Spleen (tissue), 11 donors: ENCODE measurements around the gene SORCS1. TPM values are rescaled to one million over a fixed set of nuclear protein-coding genes. Genes with fewer than 3 reads are reported as not detected.

Experiments
- DNase-seq: peaks from one replicate; pipeline ENCODE4 v3.0.0-alpha.2; 2020
- H3K27ac ChIP-seq, 8 donors: fragments of 200-600 bp; sonication (generic) in 7 of 8; 1 replicate in 4 of 8; 2 replicates in 4 of 8; pipeline versions ENCODE4 v1.5.0 to v1.8.0; 2016 to 2021; ENCODE audit warnings: inconsistent platforms in 4 of 8, mild to moderate bottlenecking in 4 of 8, moderate library complexity in 1 of 8
- H3K27me3 ChIP-seq, 7 donors: fragments of 200-600 bp; sonication (generic) in 6 of 7; replicated peaks in 1 of 7; 1 replicate in 4 of 7; 2 replicates in 3 of 7; pipeline versions ENCODE4 v1.5.0 to v1.8.0; 2016 to 2021; ENCODE audit warnings: inconsistent platforms in 3 of 7, mild to moderate bottlenecking in 1 of 7
- H3K36me3 ChIP-seq, 6 donors: fragments of 200-600 bp; sonication (generic) in 5 of 6; 1 replicate in 4 of 6; 2 replicates in 2 of 6; pipeline versions ENCODE4 v1.5.0 to v1.8.0; 2016 to 2021; ENCODE audit warnings: inconsistent platforms in 2 of 6
- H3K4me1 ChIP-seq, 6 donors: fragments of 200-600 bp; sonication (generic) in 5 of 6; 1 replicate in 3 of 6; 2 replicates in 3 of 6; pipeline versions ENCODE4 v1.5.0 to v1.8.0; 2016 to 2021; ENCODE audit warnings: inconsistent platforms in 3 of 6
- H3K4me3 ChIP-seq, 8 donors: fragments of 200-600 bp; sonication (generic) in 7 of 8; 1 replicate in 4 of 8; 2 replicates in 4 of 8; pipeline versions ENCODE4 v1.5.0 to v1.8.0; 2016 to 2021; ENCODE audit warnings: inconsistent platforms in 4 of 8, mild to moderate bottlenecking in 4 of 8, moderate library complexity in 2 of 8
- H3K9me3 ChIP-seq, 8 donors: fragments of 200-600 bp; sonication (generic) in 7 of 8; 1 replicate in 4 of 8; 2 replicates in 4 of 8; pipeline versions ENCODE4 v1.5.0 to v1.8.0; 2016 to 2021; ENCODE audit warnings: inconsistent platforms in 4 of 8
- POLR2A ChIP-seq, 3 donors: fragments of 450-650 bp; IDR thresholded peaks; one replicate each; pipeline ENCODE4 v1.5.1; 2017; ENCODE audit warnings: antibody characterized with exemption in 3 of 3, mild to moderate bottlenecking in 1 of 3
- POLR2AphosphoS5 ChIP-seq, 3 donors: sonication (generic); formaldehyde crosslinking; IDR thresholded peaks; one replicate each; pipeline ENCODE4 v1.5.1; 2017; ENCODE audit warnings: antibody characterized with exemption in 3 of 3
- WGBS, 5 donors: extraction: QIAGEN DNeasy Blood & Tissue Kit in 3 of 5; methylation state at CpG; one replicate each; pipeline versions ENCODE4 v1.1.5 to v1.1.7; 2013 to 2018; 5-methylcytosine and 5-hydroxymethylcytosine counted together
- intact Hi-C: fragments of 100-400 bp; cut with DNase I; formaldehyde crosslinking; loops from one replicate; pipeline ENCODE4 v1.15.0; 2023; ENCODE audit warnings: low total_unique reads
- polyA plus RNA-seq, 3 donors: library from polyadenylated mRNA; stranded (reverse); fragments of 200-250 nt; gene quantifications; one replicate each; pipeline ENCODE4 v1.2.1, GENCODE V29; 2013
- total RNA-seq, 7 donors: library from RNA; depleted of rRNA in 3 of 7; stranded (reverse); fragments of >200 nt in 3 of 7; fragmentation: NEBNext Ultra II Directional in 4 of 7; extraction: Animal tissue kit (Norgen Biotek cat#: 25700) in 4 of 7; gene quantifications; one replicate each; pipeline versions ENCODE4 v1.1.0 to v1.2.1, GENCODE V29; 2016 to 2021
- TF ChIP-seq, protein P1 (sequence below), 11 experiments: fragments of 200-600 bp in 7 of 11; fragments of 450-650 bp in 4 of 11; sonication (generic) in 4 of 11; IDR thresholded peaks in 8 of 11; conservative IDR thresholded peaks in 3 of 11; 1 replicate in 7 of 11; 2 replicates in 4 of 11; pipeline versions ENCODE4 v1.4.0 to v1.8.0; 2016 to 2021; ENCODE audit warnings: antibody characterized with exemption in 11 of 11, inconsistent platforms in 4 of 11, mild to moderate bottlenecking in 1 of 11
- donor health status: healthy with polysubstance abuse.
- donor health status: DM: no; HTN: no; CAD: no; lungs with moderate emphysema.
- donor health status: DM: no; HTN: no; CAD: no.
- donor health status: Bipolar disorder and iron deficiency.
- donor health status: healthy.
- donor health status: DM: no; HTN: no; CAD: no.
- donor health status: DM: yes; HTN: yes; CAD: no.

Gene SORCS1
- total and polyA plus RNA-seq, 10 donors = 0.67 to 2.7 (median 1.6) TPM

GRCh38 chr10:106765928-106766327, 398.6 kb downstream of the SORCS1 start:
- DNase-seq = no peak
- WGBS, 5 donors = 46 to 67% (median 56%) methylated on average over 7 of the region's 7 CpGs
- H3K27me3 ChIP-seq = no peaks in the 10 kb centered on the region
- TF ChIP-seq, protein P1, sequence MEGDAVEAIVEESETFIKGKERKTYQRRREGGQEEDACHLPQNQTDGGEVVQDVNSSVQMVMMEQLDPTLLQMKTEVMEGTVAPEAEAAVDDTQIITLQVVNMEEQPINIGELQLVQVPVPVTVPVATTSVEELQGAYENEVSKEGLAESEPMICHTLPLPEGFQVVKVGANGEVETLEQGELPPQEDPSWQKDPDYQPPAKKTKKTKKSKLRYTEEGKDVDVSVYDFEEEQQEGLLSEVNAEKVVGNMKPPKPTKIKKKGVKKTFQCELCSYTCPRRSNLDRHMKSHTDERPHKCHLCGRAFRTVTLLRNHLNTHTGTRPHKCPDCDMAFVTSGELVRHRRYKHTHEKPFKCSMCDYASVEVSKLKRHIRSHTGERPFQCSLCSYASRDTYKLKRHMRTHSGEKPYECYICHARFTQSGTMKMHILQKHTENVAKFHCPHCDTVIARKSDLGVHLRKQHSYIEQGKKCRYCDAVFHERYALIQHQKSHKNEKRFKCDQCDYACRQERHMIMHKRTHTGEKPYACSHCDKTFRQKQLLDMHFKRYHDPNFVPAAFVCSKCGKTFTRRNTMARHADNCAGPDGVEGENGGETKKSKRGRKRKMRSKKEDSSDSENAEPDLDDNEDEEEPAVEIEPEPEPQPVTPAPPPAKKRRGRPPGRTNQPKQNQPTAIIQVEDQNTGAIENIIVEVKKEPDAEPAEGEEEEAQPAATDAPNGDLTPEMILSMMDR (IDR thresholded peaks at IDR 0.05 in 8 of 11, conservative IDR thresholded peaks at IDR 0.05 in 3 of 11) = no peak
- no peak for TF ChIP-seq POLR2AphosphoS5 (IDR thresholded peaks at IDR 0.05)
- no peak for TF ChIP-seq POLR2A (IDR thresholded peaks at IDR 0.05)
- H3K4me1 ChIP-seq = no peaks in the 10 kb centered on the region
- no peaks in the 10 kb centered on the region for H3K36me3 ChIP-seq
- no peak overlapping the region for H3K4me3 ChIP-seq
- no peaks in the 10 kb centered on the region for H3K9me3 ChIP-seq
- no peak overlapping the region for H3K27ac ChIP-seq
- intact Hi-C loops = no loop called here

DNA sequence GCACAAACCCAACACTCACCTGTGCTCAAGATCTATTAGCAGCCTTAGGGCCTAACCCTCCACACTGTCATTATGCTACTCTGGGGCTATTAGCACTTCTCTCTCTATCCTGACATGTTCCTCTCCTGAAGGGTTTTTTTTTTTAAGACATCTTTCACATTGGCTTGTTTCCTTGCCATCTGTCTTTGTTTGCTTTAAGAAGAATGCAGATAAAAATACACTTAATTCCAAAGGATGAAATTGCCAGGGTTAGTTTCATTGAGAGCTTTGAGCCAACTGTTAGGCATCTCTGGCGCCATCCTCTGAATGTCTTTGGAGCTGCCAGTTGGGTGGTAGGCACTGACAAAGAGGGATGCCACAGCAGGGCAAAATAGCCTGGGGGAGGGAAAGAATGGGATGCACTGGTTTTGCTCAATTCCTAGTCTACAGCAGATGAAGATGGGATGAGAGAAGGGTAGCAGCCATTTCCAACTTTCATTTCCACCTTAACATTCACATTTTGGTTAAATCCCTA, 399.2 kb downstream of the SORCS1 start:
- H3K36me3 ChIP-seq = no peaks in the 10 kb centered on the region
- no peak for DNase-seq
- no peak overlapping the region for H3K27ac ChIP-seq
- no peak overlapping the region for H3K4me3 ChIP-seq
- 90 to 100% (median 93%) methylated on average over 1 of the region's 1 CpG for WGBS, 5 donors
- H3K27me3 ChIP-seq = no peaks in the 10 kb centered on the region
- H3K9me3 ChIP-seq = no peaks in the 10 kb centered on the region
- no peaks in the 10 kb centered on the region for H3K4me1 ChIP-seq
- intact Hi-C loops = no loop called here
- TF ChIP-seq, protein P1 (IDR thresholded peaks at IDR 0.05 in 8 of 11, conservative IDR thresholded peaks at IDR 0.05 in 3 of 11) = no peak
- TF ChIP-seq POLR2A (IDR thresholded peaks at IDR 0.05) = no peak
- TF ChIP-seq POLR2AphosphoS5 (IDR thresholded peaks at IDR 0.05) = no peak

- H3K36me3 ChIP-seq = no peaks in the 10 kb centered on the region
- H3K9me3 ChIP-seq = no peaks in the 10 kb centered on the region
- H3K27me3 ChIP-seq = no peaks in the 10 kb centered on the region
- H3K4me1 ChIP-seq = no peaks in the 10 kb centered on the region
- DNase-seq = no peak
- TF ChIP-seq, protein P1 (IDR thresholded peaks at IDR 0.05 in 8 of 11, conservative IDR thresholded peaks at IDR 0.05 in 3 of 11) = no peak
- TF ChIP-seq POLR2A (IDR thresholded peaks at IDR 0.05) (no peak), POLR2AphosphoS5 (IDR thresholded peaks at IDR 0.05) (no peak)
- intact Hi-C loops = no loop called here
- H3K4me3 ChIP-seq = no peak overlapping the region
- H3K27ac ChIP-seq = no peak overlapping the region
- WGBS, 5 donors = 86 to 98% (median 88%) methylated on average over 6 of the region's 6 CpGs
These were observed 400.1 kb downstream of the SORCS1 start for GRCh38 chr10:106764360-106764759.

DNA sequence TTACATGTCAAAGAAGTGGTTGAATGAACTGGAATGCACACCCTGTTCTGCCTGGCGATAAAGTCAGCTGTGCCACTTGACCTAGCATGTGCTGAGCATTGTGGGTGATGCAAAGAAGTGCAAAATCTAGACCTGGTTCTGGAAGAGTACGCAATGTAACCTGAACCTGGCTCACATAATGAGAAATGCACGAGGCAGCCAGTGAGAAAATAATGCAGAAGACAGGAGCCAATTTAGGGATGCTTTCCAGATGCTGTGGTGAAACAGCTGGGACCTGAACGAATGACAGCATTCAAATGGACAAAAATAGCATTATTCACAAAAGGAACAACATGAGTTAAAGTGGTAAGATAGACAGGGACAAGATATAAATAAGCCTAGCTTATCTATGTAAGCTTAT, 402.6 kb downstream of the SORCS1 start:
- intact Hi-C loops = no loop called here
- H3K4me3 ChIP-seq = no peak overlapping the region
- no peak for TF ChIP-seq POLR2A (IDR thresholded peaks at IDR 0.05)
- no peak for TF ChIP-seq POLR2AphosphoS5 (IDR thresholded peaks at IDR 0.05)
- TF ChIP-seq, protein P1 (IDR thresholded peaks at IDR 0.05 in 8 of 11, conservative IDR thresholded peaks at IDR 0.05 in 3 of 11) = no peak
- peaks cover 0 to 8% (median under 1%) of the 10 kb centered on the region in 8 donors for H3K9me3 ChIP-seq
- no peaks in the 10 kb centered on the region for H3K36me3 ChIP-seq
- no peaks in the 10 kb centered on the region for H3K27me3 ChIP-seq
- 65 to 85% (median 74%) methylated on average over 4 of the region's 4 CpGs for WGBS, 5 donors
- no peak for DNase-seq
- H3K27ac ChIP-seq = no peak overlapping the region
- no peaks in the 10 kb centered on the region for H3K4me1 ChIP-seq
